ENCODE results near the gene ABCB8.
A peak's percentile ranks its signal among the peaks of the same experiment; 100 is the strongest.

Gene ABCB8

DNA sequence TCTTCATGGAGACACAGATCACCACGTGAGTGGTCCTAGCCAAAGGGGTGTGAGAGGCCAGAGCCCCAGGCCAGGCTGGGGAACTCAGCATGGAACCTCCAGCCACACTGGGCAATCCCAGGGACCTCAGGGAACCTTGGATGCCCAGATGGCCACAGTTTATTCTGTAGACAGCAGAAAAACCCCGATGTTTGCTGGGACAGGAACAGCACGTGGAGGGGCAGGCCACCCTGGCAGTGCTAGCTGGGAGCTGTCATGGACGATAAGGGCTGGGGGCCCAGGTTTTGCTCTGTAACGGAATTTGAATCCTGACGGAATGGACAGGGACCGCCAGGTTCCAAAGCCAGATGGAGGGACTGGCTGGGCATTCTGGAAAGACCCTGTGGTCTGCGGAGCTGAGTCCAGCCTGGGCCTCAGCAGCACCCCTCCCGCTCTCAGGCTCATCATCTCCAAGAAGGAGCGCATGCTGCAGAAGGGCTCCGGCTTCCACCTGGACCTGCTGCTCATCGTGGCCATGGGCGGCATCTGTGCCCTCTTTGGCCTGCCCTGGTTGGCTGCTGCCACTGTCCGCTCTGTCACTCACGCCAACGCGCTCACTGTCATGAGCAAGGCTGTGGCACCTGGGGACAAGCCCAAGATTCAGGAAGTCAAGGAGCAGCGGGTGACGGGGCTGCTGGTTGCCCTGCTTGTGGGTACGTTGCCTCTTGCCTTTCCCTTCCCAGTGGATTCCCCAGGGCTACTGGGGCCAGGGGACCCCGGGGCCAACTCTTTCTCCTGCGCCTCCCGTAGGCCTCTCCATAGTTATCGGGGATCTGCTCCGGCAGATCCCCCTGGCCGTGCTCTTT lies 46.8 kb downstream of the ABCB8 start:
- DNase-seq (ENCODE audit: low spot score), result no peak

DNA sequence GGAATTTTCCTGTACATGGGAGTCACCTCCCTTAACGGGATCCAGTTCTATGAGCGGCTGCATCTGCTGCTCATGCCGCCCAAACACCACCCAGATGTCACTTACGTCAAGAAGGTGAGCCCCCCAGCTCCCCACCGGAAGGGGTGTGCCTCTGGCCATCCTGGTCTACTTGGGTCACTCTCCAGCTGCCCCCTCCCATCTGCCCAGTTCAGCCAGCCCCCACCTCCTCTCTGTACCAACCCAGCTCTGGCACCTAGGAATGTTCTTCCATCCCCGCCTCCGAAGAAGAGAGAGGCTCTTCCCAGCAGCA lies 47.4 kb downstream of the ABCB8 start:
- DNase-seq (ENCODE audit: low spot score), result no peak

- no peak for DNase-seq (ENCODE audit: low spot score)
Measured at GRCh38 chr7:151075978-151076426, 47.8 kb downstream of the ABCB8 start.

DNA sequence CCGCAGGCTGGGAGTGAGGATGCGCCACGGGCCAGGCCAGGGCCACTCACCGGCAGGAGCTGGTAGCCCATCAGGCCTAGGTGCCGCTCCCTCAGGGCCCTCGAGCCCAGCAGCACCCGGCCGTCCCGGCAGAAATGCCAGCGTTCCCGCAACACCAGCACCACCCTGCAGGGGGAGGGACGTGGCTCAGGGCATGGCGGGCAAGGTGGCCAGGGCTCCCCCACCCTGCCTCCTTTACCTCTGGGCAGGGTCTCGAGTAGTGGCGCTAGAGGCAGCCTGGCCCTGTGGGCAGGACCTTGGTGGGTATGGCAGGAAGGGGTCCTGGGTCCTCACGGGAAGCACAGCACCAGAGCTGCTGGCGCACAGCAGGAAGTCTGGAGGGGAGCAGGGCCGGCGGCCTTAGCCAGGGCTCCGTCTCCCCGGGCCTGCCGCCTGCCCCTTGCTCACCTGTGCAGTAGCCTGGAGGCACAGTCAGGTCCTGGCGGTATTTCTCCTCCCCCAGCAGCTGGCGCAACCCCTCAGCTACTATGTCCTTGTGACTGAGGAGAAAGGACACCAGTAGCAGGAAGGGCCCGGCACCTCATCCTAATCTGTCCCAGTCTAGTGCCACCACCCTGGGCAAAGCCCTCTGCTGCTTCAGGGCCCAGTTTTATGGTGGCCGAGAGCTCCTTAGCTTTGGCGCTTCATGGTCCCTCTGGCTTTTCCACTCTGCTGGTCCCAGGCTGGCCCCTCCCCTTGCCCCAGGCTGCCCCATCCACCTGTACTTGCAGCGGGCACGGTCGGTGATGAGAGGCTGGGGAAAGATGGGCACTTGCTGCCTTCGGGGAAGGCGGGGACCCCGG lies 48.8 kb downstream of the ABCB8 start:
- DNase-seq (ENCODE audit: low spot score), result no peak

DNA sequence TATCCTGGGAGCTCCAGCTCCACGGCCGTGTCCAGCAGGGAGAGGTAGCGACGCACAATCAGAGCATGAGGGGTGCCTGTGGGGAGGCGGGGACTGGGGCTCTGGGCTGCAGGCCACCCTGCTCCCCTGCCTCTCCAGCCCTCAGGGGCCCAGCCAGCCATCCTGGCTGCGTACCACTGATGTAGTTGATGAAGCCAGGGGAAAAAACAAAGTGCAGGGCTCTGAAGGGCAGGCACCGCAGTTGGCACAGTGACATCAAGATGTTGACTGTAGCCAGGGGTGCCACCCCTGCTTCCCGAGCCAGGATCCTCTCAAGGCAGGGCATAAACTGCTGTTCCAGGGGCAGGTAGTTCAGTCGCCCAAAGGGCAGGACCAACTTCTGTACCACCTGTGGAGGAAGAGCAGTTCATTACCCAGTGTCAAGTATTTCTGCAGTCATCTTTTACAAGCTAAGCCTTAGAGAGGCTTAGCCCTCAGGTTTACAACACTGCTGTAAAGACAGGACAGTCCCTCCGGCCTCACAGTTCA lies 49.5 kb downstream of the ABCB8 start:
- no peak for DNase-seq (ENCODE audit: low spot score)

GRCh38 chr7:151078233-151079040 lies 50.2 kb downstream of the ABCB8 start:
- DNase-seq (ENCODE audit: low spot score), result no peak

DNA sequence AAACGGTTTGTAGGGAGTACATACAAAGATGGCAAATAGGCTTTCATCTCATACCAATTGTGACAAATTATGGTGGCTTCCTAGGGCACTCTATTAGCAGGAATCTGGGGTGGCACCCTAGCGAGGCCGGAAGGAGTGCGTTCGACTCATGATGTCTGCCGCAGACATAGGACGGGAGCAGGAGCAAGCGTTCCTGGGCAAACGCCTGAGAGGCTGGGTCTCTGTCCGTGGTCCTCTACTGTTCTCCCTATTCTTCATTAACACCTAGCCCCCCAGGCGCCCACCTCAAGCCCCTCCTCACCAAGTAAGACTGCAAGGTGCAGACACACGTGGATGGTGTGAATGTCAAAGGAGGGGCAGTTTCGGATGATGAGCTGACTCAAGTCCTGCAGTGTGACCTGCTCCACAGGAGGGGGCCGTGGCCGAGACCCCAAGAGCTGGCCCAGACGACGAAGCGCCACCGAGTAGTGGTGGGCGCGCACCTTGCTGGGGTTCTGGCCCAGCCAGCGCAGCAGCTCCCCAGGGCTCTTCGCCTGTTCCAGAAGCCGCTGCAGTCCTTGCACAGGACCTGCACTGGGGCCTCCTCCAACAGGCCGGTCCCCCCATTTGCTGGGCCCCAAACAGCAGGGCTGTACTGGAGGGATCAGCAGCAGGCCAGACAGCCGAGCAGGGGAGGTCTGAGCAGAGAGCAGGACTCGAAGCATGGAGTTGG lies 51.1 kb downstream of the ABCB8 start:
- DNase-seq (ENCODE audit: low spot score), result no peak

DNA sequence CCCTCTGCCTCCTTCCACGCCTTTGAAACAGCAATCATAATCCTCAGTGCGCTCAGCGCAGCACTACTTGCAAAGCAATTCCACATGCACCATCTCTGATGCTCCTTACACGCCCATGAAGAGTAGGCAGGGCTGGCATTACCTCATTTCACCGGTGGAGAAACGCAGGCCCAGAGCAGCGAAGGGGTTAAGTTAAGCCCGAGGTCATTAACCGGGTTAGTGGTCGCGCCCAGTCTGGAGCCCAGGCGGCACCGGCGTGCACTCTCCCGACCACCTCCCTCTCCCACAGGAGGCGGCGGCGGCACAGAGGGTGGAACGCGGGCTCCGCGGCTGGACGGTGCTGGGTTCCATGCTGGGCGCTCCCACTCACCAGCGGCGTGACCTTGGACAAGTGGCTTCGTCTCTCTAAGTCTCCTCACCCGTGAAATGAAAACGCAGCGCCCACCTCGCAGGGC lies 51.8 kb downstream of the ABCB8 start:
- DNase-seq (ENCODE audit: low spot score), result no peak

- DNase-seq (ENCODE audit: low spot score), result peak; percentile 95
Measured at GRCh38 chr7:151080522-151081169, 52.4 kb downstream of the ABCB8 start, which contains the start of gene FASTK. TSS of gene FASTK (minus strand) at chr7:151080809. CDS start at chr7:151080766, 43 bp downstream.

DNA sequence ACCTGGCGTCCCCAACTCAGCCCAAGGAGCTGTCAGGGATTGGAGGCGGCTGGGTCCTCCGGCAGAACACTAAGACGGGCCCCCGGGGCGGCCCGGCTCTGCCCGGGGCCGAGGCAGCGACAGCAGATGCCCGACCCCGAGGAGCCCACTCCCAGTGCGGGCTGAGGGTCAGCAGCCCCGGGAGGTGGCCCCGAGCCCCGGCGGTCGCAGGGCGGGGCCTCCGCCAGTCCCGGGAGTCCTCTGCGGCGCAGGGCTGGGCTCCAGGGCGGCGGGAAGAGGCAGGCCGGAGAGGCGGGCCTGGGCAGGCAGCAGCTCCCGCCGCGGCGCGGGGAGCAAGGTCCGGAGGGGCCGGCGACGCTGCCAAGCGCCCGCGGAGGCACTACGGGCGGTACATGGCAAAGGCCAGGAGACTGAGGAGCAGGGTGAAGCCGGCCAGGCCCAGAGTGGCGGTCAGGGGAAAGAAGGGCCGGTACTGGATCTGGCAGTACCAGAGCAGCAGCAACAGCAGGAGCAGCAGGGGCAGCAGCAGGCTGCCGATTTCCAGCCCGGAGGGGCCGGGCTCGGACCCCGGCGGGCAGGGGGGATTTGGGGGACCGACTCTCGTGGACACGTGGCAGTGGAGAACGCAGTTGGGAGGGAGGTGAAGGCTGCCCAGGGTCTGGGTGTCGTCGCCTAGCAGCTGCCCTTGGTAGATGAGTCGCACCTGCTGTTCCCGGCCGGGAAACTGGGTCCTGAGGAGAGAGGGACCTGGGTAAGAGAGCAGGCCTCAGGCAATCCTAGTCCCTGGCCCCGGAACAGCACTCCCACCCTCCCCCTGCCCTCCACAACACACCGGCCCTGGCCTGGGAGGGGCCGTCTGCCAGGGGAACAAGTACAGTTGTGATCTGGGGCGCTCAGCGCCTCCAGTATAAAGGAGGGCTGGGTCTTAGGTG lies 53.2 kb downstream of the ABCB8 start:
- no peak for DNase-seq (ENCODE audit: low spot score)

DNA sequence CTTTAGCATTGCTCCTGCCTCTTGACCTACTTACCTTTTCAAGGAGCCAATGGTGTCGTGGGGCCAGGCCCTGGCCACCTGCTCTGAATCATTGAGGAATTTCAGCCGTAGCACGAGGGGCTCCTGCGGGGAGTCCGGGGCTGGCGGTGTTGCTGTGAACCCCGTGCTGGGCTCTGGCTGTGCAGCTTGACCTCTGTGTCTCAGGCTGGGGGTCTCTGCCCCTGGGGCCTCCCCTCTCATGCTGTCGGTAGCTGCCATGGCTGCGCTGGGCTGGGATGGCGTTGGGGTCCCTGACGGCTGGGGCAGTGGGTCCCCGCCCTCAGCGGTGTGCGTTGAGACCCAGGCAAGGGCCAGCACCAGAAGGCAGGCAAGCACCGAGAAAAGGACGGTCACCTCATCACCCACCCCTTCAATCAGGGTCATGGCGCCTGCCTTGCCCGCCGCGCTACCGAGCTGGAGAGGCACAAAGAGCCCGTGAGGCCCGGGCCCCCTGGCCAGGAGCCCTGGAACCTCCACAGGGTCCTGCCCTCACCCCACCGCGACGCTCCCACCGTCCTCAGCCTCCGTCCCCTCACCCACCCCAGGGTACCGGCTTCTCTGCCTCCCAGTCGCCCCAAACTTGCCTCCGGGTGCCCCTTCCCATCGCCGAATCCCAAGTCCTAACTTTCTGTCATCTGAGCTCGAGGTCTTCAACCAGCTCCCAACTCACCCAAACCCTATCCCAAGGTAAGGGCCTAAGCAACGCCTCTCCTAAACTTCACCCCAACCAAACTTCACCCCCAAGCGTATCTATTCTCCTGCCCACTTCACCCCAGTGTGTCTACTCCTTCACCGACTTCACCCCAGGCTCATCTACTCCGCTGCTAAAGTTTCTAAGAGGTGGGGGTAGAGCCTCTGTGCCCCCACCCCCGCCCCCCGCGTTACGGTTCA lies 54.2 kb downstream of the ABCB8 start:
- DNase-seq (ENCODE audit: low spot score), result no peak

GRCh38 chr7:151083071-151083823 lies 55.0 kb downstream of the ABCB8 start, which contains the start of gene TMUB1:
TSS of gene TMUB1 (minus strand) at chr7:151083493. CDS start at chr7:151082563, 930 bp downstream.
- DNase-seq (ENCODE audit: low spot score), result no peak

DNA sequence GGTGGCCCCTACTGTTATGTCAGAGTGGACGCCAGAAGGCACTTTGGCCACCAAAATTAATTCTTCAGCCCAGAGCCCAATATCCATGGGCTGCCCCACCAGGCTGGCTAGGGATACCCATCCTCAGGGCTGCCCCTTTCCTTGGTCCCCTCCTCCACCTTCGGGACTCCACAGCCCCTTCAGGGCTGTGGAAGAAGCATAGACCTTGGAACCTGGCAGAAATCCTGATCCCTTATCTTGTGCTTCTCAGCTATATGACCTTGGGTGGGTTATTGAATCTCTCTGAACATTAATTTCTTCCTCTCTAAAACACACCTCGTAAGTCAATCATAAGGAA lies 55.5 kb downstream of the ABCB8 start:
- no peak for DNase-seq (ENCODE audit: low spot score)

GRCh38 chr7:151085329-151085690 lies 57.1 kb downstream of the ABCB8 start:
- no peak for DNase-seq (ENCODE audit: low spot score)

GRCh38 chr7:151085691-151086620 lies 57.7 kb downstream of the ABCB8 start, which contains the start of gene AGAP3:
TSS of gene AGAP3 (plus strand) at chr7:151086475. CDS start at chr7:151086742, 267 bp downstream.
- peak; percentile 88 for DNase-seq (ENCODE audit: low spot score)

GRCh38 chr7:151086802-151087244 lies 58.6 kb downstream of the ABCB8 start:
- DNase-seq (ENCODE audit: low spot score), result no peak
